Upper lobe of right lung (tissue), 1 donor: Measurements from ENCODE around the gene TASP1. TPM values are rescaled to one million over a fixed set of nuclear protein-coding genes. Genes with fewer than 3 reads are reported as not detected.
"Not testable (repeated sequence)": the region's sequence is repeated elsewhere in the genome, so short reads cannot be mapped to it uniquely, and the experiment has no call there.

ENCODE experiments used
- ATAC-seq: fragments of 200-7000 bp; cut with Tn5 transposase; one replicate; pipeline ENCODE4 v1.9.1; 2020; ENCODE audit warnings: mild to moderate bottlenecking, moderate library complexity
- DNase-seq: peaks from one replicate; pipeline ENCODE4 v3.0.0-alpha.2; 2020
- H3K27ac ChIP-seq: fragments of 200-600 bp; one replicate; pipeline ENCODE4 v1.8.0; 2022
- H3K27me3 ChIP-seq: fragments of 200-600 bp; one replicate; pipeline ENCODE4 v1.8.0; 2022; ENCODE audit warnings: mild to moderate bottlenecking
- H3K36me3 ChIP-seq: fragments of 200-600 bp; one replicate; pipeline ENCODE4 v1.8.0; 2022
- H3K4me1 ChIP-seq: fragments of 200-600 bp; one replicate; pipeline ENCODE4 v1.8.0; 2022
- H3K4me3 ChIP-seq: fragments of 200-600 bp; one replicate; pipeline ENCODE4 v1.8.0; 2022; ENCODE audit warnings: mild to moderate bottlenecking
- H3K9me3 ChIP-seq: fragments of 200-600 bp; one replicate; pipeline ENCODE4 v1.8.0; 2022
- intact Hi-C: fragments of 100-400 bp; cut with DNase I; formaldehyde crosslinking; loops from one replicate; pipeline ENCODE4 v1.11.0; 2022
- total RNA-seq: library from RNA; stranded (reverse); fragmentation: NEBNext Ultra II Directional; extraction: Animal tissue kit (Norgen Biotek cat#: 25700); gene quantifications from one replicate; pipeline ENCODE4 v1.2.1, GENCODE V29; 2021
- TF ChIP-seq, protein P1 (sequence below): fragments of 200-600 bp; IDR thresholded peaks from one replicate; pipeline ENCODE4 v1.8.0; 2022; ENCODE audit warnings: antibody characterized with exemption
- donor health status: DM: no; HTN: yes; CAD: no; lungs with severe emphysema.

TASP1 gene
- total RNA-seq, 1 donor from 2014 or later = 17.1 TPM

DNA sequence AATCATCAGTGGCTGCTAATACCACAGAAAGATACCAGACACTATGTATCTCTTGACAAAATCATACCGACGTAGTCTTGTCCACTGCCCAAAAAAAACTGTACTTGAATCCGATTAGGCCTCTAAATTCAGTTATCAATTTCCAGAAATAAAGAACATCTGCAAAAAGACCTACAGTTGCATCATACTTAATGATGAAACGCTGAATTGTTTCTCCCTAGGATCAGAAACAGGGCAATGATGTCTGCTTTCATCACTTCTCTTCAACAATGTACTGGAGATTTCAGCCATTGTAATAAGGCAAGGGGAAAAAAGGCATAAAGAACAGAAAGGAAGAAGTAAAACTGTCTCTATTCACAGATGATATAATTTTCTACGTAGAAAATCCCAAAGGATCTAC lies 152.0 kb downstream of the TASP1 start:
- Histone ChIP-seq H3K4me3 (no peak overlapping the region), H3K27me3 (no peaks in the 10 kb centered on the region), H3K27ac (no peak overlapping the region), H3K36me3 (peaks cover 7% of the 10 kb centered on the region), H3K9me3 (no peaks in the 10 kb centered on the region), H3K4me1 (no peaks in the 10 kb centered on the region)
- TF ChIP-seq, protein P1, sequence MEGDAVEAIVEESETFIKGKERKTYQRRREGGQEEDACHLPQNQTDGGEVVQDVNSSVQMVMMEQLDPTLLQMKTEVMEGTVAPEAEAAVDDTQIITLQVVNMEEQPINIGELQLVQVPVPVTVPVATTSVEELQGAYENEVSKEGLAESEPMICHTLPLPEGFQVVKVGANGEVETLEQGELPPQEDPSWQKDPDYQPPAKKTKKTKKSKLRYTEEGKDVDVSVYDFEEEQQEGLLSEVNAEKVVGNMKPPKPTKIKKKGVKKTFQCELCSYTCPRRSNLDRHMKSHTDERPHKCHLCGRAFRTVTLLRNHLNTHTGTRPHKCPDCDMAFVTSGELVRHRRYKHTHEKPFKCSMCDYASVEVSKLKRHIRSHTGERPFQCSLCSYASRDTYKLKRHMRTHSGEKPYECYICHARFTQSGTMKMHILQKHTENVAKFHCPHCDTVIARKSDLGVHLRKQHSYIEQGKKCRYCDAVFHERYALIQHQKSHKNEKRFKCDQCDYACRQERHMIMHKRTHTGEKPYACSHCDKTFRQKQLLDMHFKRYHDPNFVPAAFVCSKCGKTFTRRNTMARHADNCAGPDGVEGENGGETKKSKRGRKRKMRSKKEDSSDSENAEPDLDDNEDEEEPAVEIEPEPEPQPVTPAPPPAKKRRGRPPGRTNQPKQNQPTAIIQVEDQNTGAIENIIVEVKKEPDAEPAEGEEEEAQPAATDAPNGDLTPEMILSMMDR = no peak
- DNase-seq (no peak), ATAC-seq (no peak)
- intact Hi-C loops = no loop called here

DNA sequence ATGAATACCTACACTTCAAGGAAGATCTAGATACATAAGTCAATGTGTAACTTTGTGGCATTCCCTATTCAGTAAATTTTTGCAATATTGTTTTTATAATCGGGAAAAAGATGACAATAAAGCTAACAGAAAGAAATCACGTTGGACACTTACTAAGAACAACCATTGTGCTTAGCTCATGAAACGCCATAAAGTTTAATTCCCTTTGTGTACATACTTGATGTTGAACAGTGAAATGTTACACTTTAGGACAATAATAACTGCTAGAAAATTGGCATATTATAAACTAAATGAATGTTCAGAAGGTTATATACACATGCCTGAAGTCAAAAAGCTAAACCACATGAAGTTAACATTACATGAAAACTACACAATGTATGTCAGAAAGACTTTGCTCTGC lies 153.2 kb downstream of the TASP1 start:
- no peak overlapping the region for H3K4me3 ChIP-seq
- H3K4me1 ChIP-seq = no peaks in the 10 kb centered on the region
- intact Hi-C loops = no loop called here
- ATAC-seq (no peak), DNase-seq (no peak)
- H3K27me3 ChIP-seq = no peaks in the 10 kb centered on the region
- TF ChIP-seq, protein P1 = no peak
- H3K9me3 ChIP-seq = no peaks in the 10 kb centered on the region
- H3K27ac ChIP-seq = no peak overlapping the region
- peaks cover 14% of the 10 kb centered on the region for H3K36me3 ChIP-seq

DNA sequence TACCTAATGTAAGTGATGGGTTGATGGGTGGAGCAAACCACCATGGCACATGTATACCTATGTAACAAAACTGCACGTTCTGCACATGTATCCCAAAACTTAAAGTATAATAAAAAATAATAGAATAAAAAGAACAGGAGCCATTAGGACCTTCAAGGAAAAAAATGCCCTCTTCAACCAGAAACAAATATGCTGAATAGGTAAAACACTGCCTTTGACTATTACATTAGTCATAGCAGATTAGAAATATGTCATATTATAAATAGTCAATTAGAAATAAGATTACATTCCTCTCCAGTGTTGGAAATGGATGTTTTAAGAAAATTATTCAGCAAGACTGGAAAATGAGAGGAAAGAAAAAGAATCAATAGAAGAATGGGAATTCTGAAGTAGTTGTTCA lies 153.7 kb downstream of the TASP1 start:
- H3K27me3 ChIP-seq, ATAC-seq, DNase-seq, intact Hi-C loops, H3K9me3 ChIP-seq, H3K4me1 ChIP-seq, H3K27ac ChIP-seq, H3K4me3 ChIP-seq: not testable (repeated sequence)
- peaks cover 14% of the 10 kb centered on the region for H3K36me3 ChIP-seq

DNA sequence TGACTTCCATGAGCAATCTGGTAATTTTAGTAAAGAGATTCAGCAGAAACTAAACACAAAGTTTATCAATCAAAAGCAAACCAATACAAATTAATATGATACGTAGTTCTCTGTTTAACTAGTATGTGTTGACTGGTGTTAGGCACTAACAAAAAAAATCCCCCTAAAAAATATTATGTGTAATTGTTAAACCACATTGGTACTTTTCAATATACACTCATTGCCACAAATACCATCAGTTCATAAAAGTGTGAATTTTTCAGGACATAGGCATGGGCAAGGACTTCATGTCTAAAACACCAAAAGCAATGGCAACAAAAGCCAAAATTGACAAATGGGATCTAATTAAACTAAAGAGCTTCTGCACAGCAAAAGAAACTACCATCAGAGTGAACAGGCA lies 155.3 kb downstream of the TASP1 start:
- peaks cover 14% of the 10 kb centered on the region for H3K36me3 ChIP-seq
- H3K9me3 ChIP-seq, DNase-seq, ATAC-seq, H3K4me1 ChIP-seq, H3K27me3 ChIP-seq, H3K27ac ChIP-seq, intact Hi-C loops, H3K4me3 ChIP-seq: not testable (repeated sequence)

DNA sequence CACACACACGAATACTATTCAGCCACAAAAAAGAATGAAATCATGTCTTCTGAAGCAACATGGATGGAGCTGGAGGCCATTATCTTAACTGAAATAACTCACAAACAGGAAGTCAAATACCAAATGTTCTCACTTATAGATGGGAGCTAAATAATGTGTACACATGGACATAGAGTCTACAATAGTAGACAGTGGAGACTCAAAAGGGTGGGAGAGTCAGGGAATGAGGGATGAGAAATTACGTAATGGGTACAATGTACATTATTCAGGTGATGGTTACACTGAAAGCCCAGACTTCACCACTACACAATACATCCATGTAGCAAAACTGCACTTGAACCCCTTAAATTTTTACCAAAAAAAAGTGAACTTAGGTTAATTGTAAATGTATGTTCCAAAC lies 160.4 kb downstream of the TASP1 start:
- ATAC-seq (no peak), DNase-seq (no peak)
- no peaks in the 10 kb centered on the region for H3K9me3 ChIP-seq
- H3K4me3 ChIP-seq = no peak overlapping the region
- intact Hi-C loops = no loop called here
- no peaks in the 10 kb centered on the region for H3K27me3 ChIP-seq
- no peak overlapping the region for H3K27ac ChIP-seq
- H3K36me3 ChIP-seq = peaks cover 14% of the 10 kb centered on the region
- no peaks in the 10 kb centered on the region for H3K4me1 ChIP-seq
- TF ChIP-seq, protein P1 = no peak

DNA sequence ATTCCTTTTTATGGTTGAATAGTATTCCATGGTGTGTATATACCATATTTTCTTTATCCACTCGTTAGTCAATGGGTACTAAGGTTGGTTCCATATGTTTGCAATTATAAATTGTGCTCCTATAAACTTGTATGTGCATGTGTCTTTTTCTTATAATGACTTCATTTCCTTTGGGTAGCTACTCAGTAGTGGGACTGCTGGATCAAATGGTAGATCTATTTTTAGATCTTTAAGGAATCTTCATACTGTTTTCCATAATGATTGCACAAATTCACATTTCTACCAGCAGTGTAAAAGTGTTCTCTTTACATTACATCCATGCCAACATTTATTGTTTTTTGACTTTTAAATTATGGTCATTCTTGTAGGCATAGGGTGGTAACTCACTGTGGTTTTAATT lies 164.3 kb downstream of the TASP1 start:
- Histone ChIP-seq H3K27me3 (no peaks in the 10 kb centered on the region), H3K27ac (no peak overlapping the region), H3K4me1 (no peaks in the 10 kb centered on the region), H3K4me3 (no peak overlapping the region), H3K36me3 (no peaks in the 10 kb centered on the region), H3K9me3 (no peaks in the 10 kb centered on the region)
- TF ChIP-seq, protein P1 = no peak
- DNase-seq = no peak
- ATAC-seq = no peak
- intact Hi-C loops = no loop called here

DNA sequence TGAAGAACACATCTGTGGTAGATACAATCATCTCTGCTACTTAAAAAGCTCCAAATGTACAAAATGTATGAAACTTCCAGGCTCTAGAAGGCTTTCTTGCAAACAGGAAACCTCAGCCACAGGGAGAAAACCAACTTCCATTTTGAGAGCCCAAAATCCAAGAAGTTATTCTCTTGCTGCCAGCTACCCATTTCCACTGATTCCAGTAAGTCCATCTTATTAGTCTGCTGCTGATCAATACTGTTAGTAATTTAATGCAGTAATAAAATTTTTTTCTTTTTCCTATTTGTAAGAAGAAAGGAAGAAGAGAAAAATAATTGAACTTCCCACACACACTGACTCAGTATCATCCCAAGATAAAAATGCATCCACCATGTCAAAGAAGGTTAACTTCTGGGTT lies 169.5 kb downstream of the TASP1 start:
- intact Hi-C loops = no loop called here
- Histone ChIP-seq H3K27me3 (no peaks in the 10 kb centered on the region), H3K4me1 (no peaks in the 10 kb centered on the region), H3K4me3 (no peak overlapping the region), H3K36me3 (no peaks in the 10 kb centered on the region), H3K27ac (no peak overlapping the region), H3K9me3 (no peaks in the 10 kb centered on the region)
- no peak for DNase-seq
- no peak for ATAC-seq
- TF ChIP-seq, protein P1 = no peak
